OCI-LY7 (cell line): ENCODE data around the gene AUTS2.

Experiments used
- EZH2phosphoT487 ChIP-seq: fragments of 200-600 bp; sonication (generic); IDR thresholded peaks from 2 replicates; pipeline ENCODE4 v1.6.1; 2018; ENCODE audit warnings: low read depth, borderline replicate concordance, mild to moderate bottlenecking, mixed run types, antibody characterized with exemption, low read length, moderate library complexity, mixed read lengths
- TF ChIP-seq, protein P1 (sequence below): fragments of 200-600 bp; sonication (generic); conservative IDR thresholded peaks from 2 replicates; pipeline ENCODE4 v1.5.1; 2014; ENCODE audit warnings: mild to moderate bottlenecking, antibody characterized with exemption, low read length, moderate library complexity, mixed read lengths

- TF ChIP-seq, protein P1, sequence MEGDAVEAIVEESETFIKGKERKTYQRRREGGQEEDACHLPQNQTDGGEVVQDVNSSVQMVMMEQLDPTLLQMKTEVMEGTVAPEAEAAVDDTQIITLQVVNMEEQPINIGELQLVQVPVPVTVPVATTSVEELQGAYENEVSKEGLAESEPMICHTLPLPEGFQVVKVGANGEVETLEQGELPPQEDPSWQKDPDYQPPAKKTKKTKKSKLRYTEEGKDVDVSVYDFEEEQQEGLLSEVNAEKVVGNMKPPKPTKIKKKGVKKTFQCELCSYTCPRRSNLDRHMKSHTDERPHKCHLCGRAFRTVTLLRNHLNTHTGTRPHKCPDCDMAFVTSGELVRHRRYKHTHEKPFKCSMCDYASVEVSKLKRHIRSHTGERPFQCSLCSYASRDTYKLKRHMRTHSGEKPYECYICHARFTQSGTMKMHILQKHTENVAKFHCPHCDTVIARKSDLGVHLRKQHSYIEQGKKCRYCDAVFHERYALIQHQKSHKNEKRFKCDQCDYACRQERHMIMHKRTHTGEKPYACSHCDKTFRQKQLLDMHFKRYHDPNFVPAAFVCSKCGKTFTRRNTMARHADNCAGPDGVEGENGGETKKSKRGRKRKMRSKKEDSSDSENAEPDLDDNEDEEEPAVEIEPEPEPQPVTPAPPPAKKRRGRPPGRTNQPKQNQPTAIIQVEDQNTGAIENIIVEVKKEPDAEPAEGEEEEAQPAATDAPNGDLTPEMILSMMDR: no peak
- no peak for TF ChIP-seq EZH2phosphoT487
Measured at GRCh38 chr7:70097645-70098044, 499.4 kb downstream of the AUTS2 start.
